ENCODE measurements around the gene ADAMTS9.

The ADAMTS9 gene

GRCh38 chr3:64584179-64584578 is 103.6 kb downstream of the ADAMTS9 start:
- H3K27me3 ChIP-seq (ENCODE audit: control insufficient read depth in 1 of 2, insufficient read depth in 2 of 2, low read length in 2 of 2) = no peaks in the 10 kb centered on the region
- H3K36me3 ChIP-seq (ENCODE audit: control insufficient read depth in 1 of 2, insufficient read depth in 2 of 2, low read length in 2 of 2) = no peaks in the 10 kb centered on the region
- no peak overlapping the region for H3K27ac ChIP-seq (ENCODE audit: low read depth, low read length)
- H3K4me1 ChIP-seq (ENCODE audit: control insufficient read depth in 1 of 2, insufficient read depth in 2 of 2, low read length in 2 of 2) = no peaks in the 10 kb centered on the region
- H3K4me3 ChIP-seq (ENCODE audit: low read depth in 1 of 2, low read length in 2 of 2) = no peak overlapping the region
- H3K9me3 ChIP-seq (ENCODE audit: control insufficient read depth in 1 of 2, low read length in 2 of 2) = no peaks in the 10 kb centered on the region
- H3K9ac ChIP-seq (ENCODE audit: low read depth in 1 of 2, low read length in 2 of 2) = no peak overlapping the region

GRCh38 chr3:64578797-64579196 is 109.0 kb downstream of the ADAMTS9 start:
- H3K4me1 ChIP-seq (ENCODE audit: control insufficient read depth in 1 of 2, insufficient read depth in 2 of 2, low read length in 2 of 2) = no peaks in the 10 kb centered on the region
- H3K27ac ChIP-seq (ENCODE audit: low read depth, low read length) = no peak overlapping the region
- no peak overlapping the region for H3K4me3 ChIP-seq (ENCODE audit: low read depth in 1 of 2, low read length in 2 of 2)
- no peaks in the 10 kb centered on the region for H3K36me3 ChIP-seq (ENCODE audit: control insufficient read depth in 1 of 2, insufficient read depth in 2 of 2, low read length in 2 of 2)
- H3K27me3 ChIP-seq (ENCODE audit: control insufficient read depth in 1 of 2, insufficient read depth in 2 of 2, low read length in 2 of 2) = no peaks in the 10 kb centered on the region
- H3K9me3 ChIP-seq (ENCODE audit: control insufficient read depth in 1 of 2, low read length in 2 of 2) = no peaks in the 10 kb centered on the region
- H3K9ac ChIP-seq (ENCODE audit: low read depth in 1 of 2, low read length in 2 of 2) = no peak overlapping the region

- no peaks in the 10 kb centered on the region for H3K4me1 ChIP-seq (ENCODE audit: control insufficient read depth in 1 of 2, insufficient read depth in 2 of 2, low read length in 2 of 2)
- H3K9ac ChIP-seq (ENCODE audit: low read depth in 1 of 2, low read length in 2 of 2) = no peak overlapping the region
- H3K9me3 ChIP-seq (ENCODE audit: control insufficient read depth in 1 of 2, low read length in 2 of 2) = no peaks in the 10 kb centered on the region
Measured at GRCh38 chr3:64578062-64578770, 109.6 kb downstream of the ADAMTS9 start.

GRCh38 chr3:64576211-64576775 is 111.5 kb downstream of the ADAMTS9 start:
- H3K4me3 ChIP-seq (ENCODE audit: low read depth in 1 of 2, low read length in 2 of 2) = no peak overlapping the region
- H3K36me3 ChIP-seq (ENCODE audit: control insufficient read depth in 1 of 2, insufficient read depth in 2 of 2, low read length in 2 of 2) = no peaks in the 10 kb centered on the region
- H3K9me3 ChIP-seq (ENCODE audit: control insufficient read depth in 1 of 2, low read length in 2 of 2) = no peaks in the 10 kb centered on the region
- no peak overlapping the region for H3K27ac ChIP-seq (ENCODE audit: low read depth, low read length)
- H3K9ac ChIP-seq (ENCODE audit: low read depth in 1 of 2, low read length in 2 of 2) = no peak overlapping the region
- no peaks in the 10 kb centered on the region for H3K4me1 ChIP-seq (ENCODE audit: control insufficient read depth in 1 of 2, insufficient read depth in 2 of 2, low read length in 2 of 2)
- no peaks in the 10 kb centered on the region for H3K27me3 ChIP-seq (ENCODE audit: control insufficient read depth in 1 of 2, insufficient read depth in 2 of 2, low read length in 2 of 2)

More at GRCh38 chr3:64578062-64578770, 109.6 kb downstream of the ADAMTS9 start:
- Histone ChIP-seq H3K27ac (ENCODE audit: low read depth, low read length) (no peak overlapping the region), H3K4me3 (ENCODE audit: low read depth in 1 of 2, low read length in 2 of 2) (no peak overlapping the region), H3K36me3 (ENCODE audit: control insufficient read depth in 1 of 2, insufficient read depth in 2 of 2, low read length in 2 of 2) (no peaks in the 10 kb centered on the region), H3K27me3 (ENCODE audit: control insufficient read depth in 1 of 2, insufficient read depth in 2 of 2, low read length in 2 of 2) (no peaks in the 10 kb centered on the region)

- Histone ChIP-seq H3K4me3 (ENCODE audit: low read depth in 1 of 2, low read length in 2 of 2) (no peak overlapping the region), H3K27ac (ENCODE audit: low read depth, low read length) (no peak overlapping the region), H3K9ac (ENCODE audit: low read depth in 1 of 2, low read length in 2 of 2) (no peak overlapping the region), H3K27me3 (ENCODE audit: control insufficient read depth in 1 of 2, insufficient read depth in 2 of 2, low read length in 2 of 2) (no peaks in the 10 kb centered on the region), H3K4me1 (ENCODE audit: control insufficient read depth in 1 of 2, insufficient read depth in 2 of 2, low read length in 2 of 2) (no peaks in the 10 kb centered on the region), H3K9me3 (ENCODE audit: control insufficient read depth in 1 of 2, low read length in 2 of 2) (no peaks in the 10 kb centered on the region), H3K36me3 (ENCODE audit: control insufficient read depth in 1 of 2, insufficient read depth in 2 of 2, low read length in 2 of 2) (no peaks in the 10 kb centered on the region)
Measured at GRCh38 chr3:64575211-64575844, 112.5 kb downstream of the ADAMTS9 start.

- Histone ChIP-seq H3K9me3 (ENCODE audit: control insufficient read depth in 1 of 2, low read length in 2 of 2) (no peaks in the 10 kb centered on the region), H3K4me1 (ENCODE audit: control insufficient read depth in 1 of 2, insufficient read depth in 2 of 2, low read length in 2 of 2) (no peaks in the 10 kb centered on the region), H3K4me3 (ENCODE audit: low read depth in 1 of 2, low read length in 2 of 2) (no peak overlapping the region), H3K27me3 (ENCODE audit: control insufficient read depth in 1 of 2, insufficient read depth in 2 of 2, low read length in 2 of 2) (no peaks in the 10 kb centered on the region), H3K9ac (ENCODE audit: low read depth in 1 of 2, low read length in 2 of 2) (no peak overlapping the region), H3K27ac (ENCODE audit: low read depth, low read length) (no peak overlapping the region), H3K36me3 (ENCODE audit: control insufficient read depth in 1 of 2, insufficient read depth in 2 of 2, low read length in 2 of 2) (no peaks in the 10 kb centered on the region)
Measured at GRCh38 chr3:64574194-64574593, 113.6 kb downstream of the ADAMTS9 start.

- Histone ChIP-seq H3K4me1 (ENCODE audit: control insufficient read depth in 1 of 2, insufficient read depth in 2 of 2, low read length in 2 of 2) (no peaks in the 10 kb centered on the region), H3K4me3 (ENCODE audit: low read depth in 1 of 2, low read length in 2 of 2) (no peak overlapping the region), H3K27ac (ENCODE audit: low read depth, low read length) (no peak overlapping the region), H3K27me3 (ENCODE audit: control insufficient read depth in 1 of 2, insufficient read depth in 2 of 2, low read length in 2 of 2) (no peaks in the 10 kb centered on the region), H3K36me3 (ENCODE audit: control insufficient read depth in 1 of 2, insufficient read depth in 2 of 2, low read length in 2 of 2) (no peaks in the 10 kb centered on the region), H3K9ac (ENCODE audit: low read depth in 1 of 2, low read length in 2 of 2) (no peak overlapping the region), H3K9me3 (ENCODE audit: control insufficient read depth in 1 of 2, low read length in 2 of 2) (no peaks in the 10 kb centered on the region)
Measured at GRCh38 chr3:64571982-64572381, 115.8 kb downstream of the ADAMTS9 start.

- Histone ChIP-seq H3K4me3 (ENCODE audit: low read depth in 1 of 2, low read length in 2 of 2) (no peak overlapping the region), H3K4me1 (ENCODE audit: control insufficient read depth in 1 of 2, insufficient read depth in 2 of 2, low read length in 2 of 2) (no peaks in the 10 kb centered on the region), H3K36me3 (ENCODE audit: control insufficient read depth in 1 of 2, insufficient read depth in 2 of 2, low read length in 2 of 2) (no peaks in the 10 kb centered on the region), H3K27me3 (ENCODE audit: control insufficient read depth in 1 of 2, insufficient read depth in 2 of 2, low read length in 2 of 2) (no peaks in the 10 kb centered on the region), H3K9me3 (ENCODE audit: control insufficient read depth in 1 of 2, low read length in 2 of 2) (no peaks in the 10 kb centered on the region), H3K27ac (ENCODE audit: low read depth, low read length) (no peak overlapping the region), H3K9ac (ENCODE audit: low read depth in 1 of 2, low read length in 2 of 2) (no peak overlapping the region)
Measured at GRCh38 chr3:64568895-64569517, 118.8 kb downstream of the ADAMTS9 start.

GRCh38 chr3:64566859-64567258 is 120.9 kb downstream of the ADAMTS9 start:
- H3K36me3 ChIP-seq (ENCODE audit: control insufficient read depth in 1 of 2, insufficient read depth in 2 of 2, low read length in 2 of 2) = no peaks in the 10 kb centered on the region
- no peaks in the 10 kb centered on the region for H3K27me3 ChIP-seq (ENCODE audit: control insufficient read depth in 1 of 2, insufficient read depth in 2 of 2, low read length in 2 of 2)
- H3K9me3 ChIP-seq (ENCODE audit: control insufficient read depth in 1 of 2, low read length in 2 of 2) = no peaks in the 10 kb centered on the region
- H3K27ac ChIP-seq (ENCODE audit: low read depth, low read length) = no peak overlapping the region
- H3K4me3 ChIP-seq (ENCODE audit: low read depth in 1 of 2, low read length in 2 of 2) = no peak overlapping the region
- H3K4me1 ChIP-seq (ENCODE audit: control insufficient read depth in 1 of 2, insufficient read depth in 2 of 2, low read length in 2 of 2) = no peaks in the 10 kb centered on the region
- H3K9ac ChIP-seq (ENCODE audit: low read depth in 1 of 2, low read length in 2 of 2) = no peak overlapping the region

GRCh38 chr3:64563751-64564150 is 124.0 kb downstream of the ADAMTS9 start:
- H3K9me3 ChIP-seq (ENCODE audit: control insufficient read depth in 1 of 2, low read length in 2 of 2) = no peaks in the 10 kb centered on the region
- no peaks in the 10 kb centered on the region for H3K36me3 ChIP-seq (ENCODE audit: control insufficient read depth in 1 of 2, insufficient read depth in 2 of 2, low read length in 2 of 2)
- no peaks in the 10 kb centered on the region for H3K27me3 ChIP-seq (ENCODE audit: control insufficient read depth in 1 of 2, insufficient read depth in 2 of 2, low read length in 2 of 2)
- H3K4me1 ChIP-seq (ENCODE audit: control insufficient read depth in 1 of 2, insufficient read depth in 2 of 2, low read length in 2 of 2) = no peaks in the 10 kb centered on the region
- no peak overlapping the region for H3K27ac ChIP-seq (ENCODE audit: low read depth, low read length)
- H3K4me3 ChIP-seq (ENCODE audit: low read depth in 1 of 2, low read length in 2 of 2) = no peak overlapping the region
- no peak overlapping the region for H3K9ac ChIP-seq (ENCODE audit: low read depth in 1 of 2, low read length in 2 of 2)

Data from duodenal mucosa (tissue), 2 donors.